ENCODE data around the gene TLE3.

The TLE3 gene

DNA sequence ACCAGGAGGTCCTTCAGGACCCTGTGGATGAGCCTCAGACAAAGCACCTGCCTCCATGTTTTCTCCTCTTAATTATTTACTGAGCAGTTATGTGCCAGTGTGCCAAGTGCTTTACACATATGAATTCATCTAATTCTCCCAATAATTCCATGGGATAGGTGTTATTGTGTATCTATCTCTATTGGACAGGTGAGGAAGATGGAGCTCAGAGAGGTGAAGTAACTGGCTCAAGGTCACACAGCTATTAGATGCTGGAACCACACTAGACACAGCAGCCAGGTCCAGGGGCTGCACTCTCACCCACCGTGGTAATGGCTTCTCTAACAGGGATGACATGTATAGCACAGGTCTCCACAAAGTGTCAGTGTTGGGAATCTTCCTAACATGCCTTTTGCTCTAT lies 70.2 kb downstream of the TLE3 start:
- no peak for DNase-seq (ENCODE audit: low read depth)

DNA sequence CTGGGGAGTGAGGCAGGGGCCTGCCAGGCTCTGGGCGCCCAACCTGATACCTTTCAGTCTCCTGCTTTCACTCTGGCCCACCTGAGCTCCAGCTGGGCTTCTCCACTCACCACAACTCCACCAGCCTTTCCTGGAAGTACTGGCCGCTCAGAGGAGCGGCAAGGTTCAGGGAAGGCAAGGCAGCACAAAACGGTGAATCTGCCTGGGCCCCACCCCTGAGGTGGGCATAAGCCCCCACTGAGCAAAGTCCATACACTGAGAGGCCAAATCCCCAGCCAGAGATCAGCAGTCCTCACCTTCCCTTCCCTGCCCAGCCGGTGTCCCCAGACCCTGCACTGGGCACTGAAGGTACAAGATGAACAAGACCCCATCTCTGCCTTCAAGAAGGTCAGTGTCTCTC lies 70.7 kb downstream of the TLE3 start:
- DNase-seq (ENCODE audit: low read depth): no peak

DNA sequence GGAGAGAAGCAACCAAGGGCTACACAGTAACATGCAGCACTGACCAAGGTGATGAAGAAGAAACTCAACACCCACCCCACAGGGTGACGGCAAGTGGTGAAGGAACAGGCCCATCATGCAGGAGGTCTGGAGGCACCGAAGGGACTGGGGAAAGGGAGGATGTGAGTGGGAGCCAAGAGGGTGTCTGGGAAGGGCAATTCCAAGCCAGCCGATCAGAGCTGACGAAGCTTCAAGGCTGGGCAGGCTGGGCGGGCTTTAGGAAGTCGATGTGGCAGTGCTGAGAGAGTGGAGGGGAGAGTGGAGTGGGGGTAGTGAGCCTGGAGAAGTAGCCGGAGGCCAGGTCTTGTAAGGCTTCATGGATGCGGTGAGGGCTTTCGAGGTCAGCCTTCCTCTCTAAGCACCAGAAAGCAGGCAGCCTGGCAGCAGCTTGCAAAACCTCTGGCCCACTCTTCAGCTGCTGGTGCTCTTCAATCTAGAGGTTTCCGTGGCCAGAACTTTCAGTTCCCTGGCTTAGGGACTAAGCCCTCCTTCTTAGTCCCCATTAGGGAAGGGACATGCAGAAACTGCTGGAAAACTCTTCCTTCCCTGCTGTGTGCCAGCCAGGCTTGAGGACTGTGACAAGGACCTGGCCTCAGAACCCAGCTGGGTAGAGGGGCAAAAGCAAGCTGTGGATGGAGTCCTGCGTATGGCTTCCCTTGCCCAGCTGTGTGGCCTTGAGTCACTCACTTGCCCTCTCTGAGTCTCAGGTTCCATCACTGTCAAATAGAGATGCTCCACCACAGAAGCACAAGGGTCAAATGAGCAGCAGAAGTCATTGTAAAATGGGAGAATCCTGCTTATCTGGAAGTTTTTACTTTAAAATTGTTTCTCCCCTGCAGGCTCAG lies 72.1 kb downstream of the TLE3 start:
- DNase-seq (ENCODE audit: low read depth): no peak

DNA sequence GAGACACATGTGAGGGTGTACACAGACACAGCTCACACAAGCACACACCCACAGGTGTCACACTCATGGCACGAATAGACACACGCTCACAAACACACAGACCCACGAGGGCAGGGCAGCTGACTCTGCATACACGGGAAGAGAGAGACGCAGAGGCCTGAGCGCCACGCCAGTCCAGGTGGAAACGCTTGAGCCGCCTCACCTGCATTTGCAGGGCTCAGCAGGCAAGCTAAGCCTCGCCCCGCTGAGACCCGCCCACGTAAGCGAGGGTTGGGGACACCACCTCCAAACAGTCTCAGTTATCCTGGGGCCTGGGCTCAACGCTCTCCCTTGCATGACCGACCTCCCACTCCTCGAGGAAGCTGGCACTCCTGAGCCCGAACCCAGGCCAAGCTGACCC lies 73.2 kb downstream of the TLE3 start:
- DNase-seq (ENCODE audit: low read depth): no peak

DNA sequence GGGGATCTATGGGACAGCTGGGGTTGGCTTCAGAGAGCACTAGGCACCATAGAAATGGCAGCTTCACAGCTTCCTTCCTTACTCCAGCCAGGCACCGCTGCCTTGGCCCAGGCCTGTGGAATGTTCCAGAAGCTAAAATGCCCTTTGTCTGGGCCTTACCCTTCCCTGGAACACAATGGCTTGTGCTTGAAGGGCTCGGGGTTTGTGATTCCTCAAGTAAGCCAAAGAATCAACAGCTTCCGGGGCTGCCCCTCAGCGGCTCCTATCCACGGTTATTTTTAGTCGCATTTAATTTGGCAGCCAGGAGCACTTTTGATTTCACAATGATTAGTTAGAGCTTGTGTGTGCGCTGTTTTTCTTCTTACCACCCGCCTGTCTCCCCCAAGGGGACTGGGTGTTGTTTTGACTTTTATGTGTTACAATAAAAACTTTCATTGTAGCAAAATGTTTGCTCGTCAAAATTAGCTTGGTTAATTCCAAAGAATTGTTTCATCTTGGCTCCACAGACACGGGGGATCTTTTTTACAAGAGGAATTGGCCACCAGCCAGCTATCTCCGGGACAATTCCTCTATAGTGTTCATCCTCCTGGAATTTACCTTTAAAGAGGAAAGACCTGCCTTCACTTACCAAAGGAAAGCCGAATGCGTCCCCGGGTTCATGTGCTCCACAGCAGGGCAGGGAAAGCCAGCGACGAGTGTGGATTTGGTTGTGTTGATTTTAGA lies 73.8 kb downstream of the TLE3 start:
- DNase-seq (ENCODE audit: low read depth): no peak

DNA sequence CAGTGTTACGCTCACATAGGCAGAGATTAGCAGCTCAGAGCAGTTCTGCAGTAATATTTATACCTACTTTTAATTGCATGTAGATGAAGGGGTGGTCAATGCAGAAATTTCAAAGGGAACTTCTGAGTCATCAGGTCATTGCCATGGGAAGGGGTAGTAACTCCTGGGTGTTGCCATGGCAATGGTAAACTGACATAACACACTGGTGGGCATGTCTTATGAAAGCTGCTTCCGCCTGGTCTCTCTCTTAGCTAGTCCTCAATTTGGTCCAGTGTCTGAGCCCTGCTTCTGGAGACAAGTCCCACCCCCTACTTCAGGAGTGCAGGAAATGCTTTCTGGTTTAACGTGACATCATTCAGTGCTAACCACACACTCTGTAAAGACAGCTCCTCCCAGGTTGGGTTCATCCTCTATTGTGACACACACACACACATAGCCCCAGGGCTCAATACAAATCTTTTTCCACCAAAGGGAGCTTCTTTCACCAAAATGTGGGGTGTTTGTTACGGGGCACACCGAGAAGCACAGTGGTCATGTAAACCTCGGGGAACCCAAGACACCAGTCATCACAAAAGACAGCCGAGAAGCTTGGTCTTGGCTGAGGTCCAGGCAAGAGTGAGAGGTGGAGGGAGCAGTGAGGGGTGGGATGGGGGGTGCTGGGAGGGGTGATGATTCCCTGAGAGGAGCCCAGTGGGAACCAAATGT lies 74.5 kb downstream of the TLE3 start:
- DNase-seq (ENCODE audit: low read depth): peak; percentile 29

DNA sequence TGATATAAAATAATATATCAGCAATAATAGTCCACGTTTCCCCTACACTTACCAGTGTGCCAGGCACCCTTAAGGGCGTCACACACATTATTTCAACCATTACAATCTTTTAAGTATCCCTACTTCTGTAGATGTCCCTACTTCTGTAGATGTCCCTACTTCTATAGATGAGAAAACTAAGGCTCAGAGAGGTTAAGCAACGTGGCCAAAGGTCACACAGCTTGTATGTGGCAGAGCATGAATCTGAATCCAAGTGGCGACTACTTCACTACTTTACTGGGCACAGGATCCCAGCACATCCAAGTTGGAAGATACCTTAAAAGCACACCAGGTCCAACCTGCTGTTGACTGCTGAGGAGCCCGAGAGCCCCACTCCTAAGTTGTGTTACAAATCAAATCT lies 77.5 kb downstream of the TLE3 start:
- no peak for DNase-seq (ENCODE audit: low read depth)

DNA sequence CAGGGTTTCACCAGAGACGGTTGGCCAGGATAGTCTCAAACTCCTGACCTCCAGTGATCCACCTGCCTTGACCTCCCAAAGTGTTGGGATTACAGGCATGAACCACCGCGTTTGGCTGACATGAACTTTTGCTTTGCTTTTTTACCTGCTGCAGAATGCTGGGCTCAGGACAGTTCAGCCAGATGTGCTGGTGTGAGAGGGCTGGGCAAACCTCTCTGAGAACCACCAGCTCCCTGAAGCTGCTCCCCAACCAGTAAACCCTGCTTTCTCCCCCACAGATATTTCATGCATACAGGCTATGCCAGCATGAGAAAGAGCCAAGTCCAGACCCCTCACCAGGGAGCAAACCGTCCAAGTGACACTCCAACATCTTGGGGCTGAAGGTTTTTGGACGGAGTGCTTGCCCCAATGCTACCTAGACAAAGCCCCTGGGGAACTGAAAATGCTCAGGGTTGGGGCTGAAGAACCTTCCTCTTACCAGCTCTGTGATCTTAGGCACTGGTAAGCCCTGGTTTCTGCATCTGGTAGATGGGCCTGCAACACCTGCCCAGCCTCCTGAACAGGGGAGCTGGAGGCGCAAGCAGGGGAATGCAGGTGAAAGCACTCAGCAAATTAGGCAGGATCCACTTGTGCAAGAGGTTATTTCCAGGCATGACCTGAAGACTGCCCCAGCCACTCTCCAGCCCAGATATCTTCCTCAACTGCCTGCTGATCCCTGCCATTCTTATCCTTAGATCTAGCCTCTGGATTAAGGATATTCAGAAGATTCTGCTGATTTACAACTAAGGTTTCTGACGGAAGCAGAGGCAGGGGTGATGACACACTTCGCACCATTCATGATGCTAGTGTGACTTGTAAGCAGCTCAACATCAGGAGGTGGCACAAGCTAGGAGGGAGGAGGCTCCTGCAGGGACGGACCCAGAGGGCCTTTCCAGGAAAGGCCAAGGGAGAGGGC lies 78.8 kb downstream of the TLE3 start:
- DNase-seq (ENCODE audit: low read depth): no peak

DNA sequence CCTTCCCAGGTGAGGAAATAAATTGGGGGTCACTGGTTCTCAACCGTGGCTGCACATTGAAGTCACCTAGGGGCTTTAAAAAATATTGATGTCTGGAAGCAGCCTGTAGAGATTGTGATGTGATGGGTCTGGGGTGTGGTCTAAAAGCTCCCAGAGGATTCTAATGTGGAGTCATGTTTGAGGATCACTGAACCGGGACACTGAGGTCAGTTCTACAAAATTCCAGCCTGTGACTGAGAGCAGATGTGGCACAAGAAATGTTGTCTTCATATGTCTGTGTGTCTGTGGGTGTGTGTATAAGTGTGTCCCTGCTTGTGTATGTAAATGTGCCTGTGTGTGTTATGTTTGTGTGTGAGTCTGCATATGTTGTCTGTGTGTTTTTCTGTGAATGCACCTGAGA lies 79.9 kb downstream of the TLE3 start:
- no peak for DNase-seq (ENCODE audit: low read depth)

DNA sequence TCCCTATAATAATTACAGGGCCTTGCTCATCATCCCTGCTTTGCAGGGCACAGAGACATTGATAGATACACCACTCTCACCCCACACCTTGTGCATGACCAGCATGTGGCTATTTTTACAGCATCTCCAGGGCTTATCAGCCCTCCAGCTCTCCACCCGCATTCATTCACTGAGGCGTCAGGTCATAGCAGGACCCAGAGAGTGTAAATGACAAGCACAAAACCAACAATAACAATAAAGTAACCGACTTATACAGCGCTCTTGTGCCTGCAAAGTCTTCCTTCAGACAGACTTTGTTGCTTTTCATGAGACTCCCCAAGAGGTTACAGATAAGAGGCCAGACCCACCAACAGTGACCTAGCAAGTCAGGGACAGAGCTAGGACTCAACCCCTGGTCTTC lies 80.7 kb downstream of the TLE3 start:
- no peak for DNase-seq (ENCODE audit: low read depth)

DNA sequence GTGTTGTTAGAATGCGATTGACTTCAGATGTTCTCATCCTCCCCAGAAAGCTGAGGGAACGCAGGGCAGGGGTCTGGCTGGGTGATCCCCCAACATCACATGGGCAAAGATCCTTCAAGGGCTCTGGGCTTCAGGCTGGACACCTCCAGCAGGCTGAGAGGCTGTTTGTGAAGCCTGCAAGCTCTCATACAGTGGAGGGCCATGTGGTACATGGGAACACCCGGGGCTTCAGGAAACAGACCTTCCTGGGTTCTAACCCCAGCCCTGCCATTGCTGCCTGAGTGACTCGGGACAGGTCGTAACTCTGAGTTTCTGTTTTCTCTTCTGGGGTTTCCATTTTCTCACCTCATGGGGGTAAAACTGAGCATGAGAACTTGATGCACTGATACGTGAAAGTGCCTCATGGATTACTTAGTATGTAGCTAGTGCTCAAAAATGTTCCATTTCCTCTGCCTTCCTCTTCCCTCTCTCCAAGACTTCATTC lies 81.2 kb downstream of the TLE3 start:
- no peak for DNase-seq (ENCODE audit: low read depth)

DNA sequence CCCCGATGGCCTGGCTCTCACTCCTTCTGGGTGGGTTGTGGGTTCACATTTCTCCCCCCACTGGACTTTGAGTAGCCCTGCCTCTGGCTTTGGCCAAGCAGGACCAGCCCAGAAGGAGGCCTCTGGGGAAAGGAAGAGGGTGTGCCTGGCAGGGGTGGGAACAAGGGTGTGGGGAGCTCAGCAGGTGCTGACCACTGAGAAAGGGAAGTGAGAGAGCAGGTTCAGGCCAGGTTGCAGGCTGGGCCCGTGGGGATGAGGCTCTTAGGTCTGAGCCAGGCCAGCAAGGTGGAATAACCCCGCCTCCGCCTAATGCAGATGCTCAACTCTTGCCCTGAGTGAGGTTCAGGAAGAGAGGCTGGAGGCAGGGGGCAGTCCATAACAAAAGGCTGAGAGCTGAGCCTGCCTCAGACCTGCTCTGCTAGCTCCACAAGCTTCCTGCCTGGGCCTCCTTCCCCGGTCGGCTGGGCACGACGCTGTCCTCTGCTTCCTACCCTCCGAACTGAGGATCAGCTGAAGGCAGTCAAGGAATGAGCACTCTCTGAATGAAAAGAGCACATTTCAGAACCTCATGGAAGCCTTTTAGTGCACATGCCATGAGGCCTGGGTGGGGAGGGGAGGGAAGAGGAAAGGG lies 82.7 kb downstream of the TLE3 start:
- DNase-seq (ENCODE audit: low read depth): no peak

DNA sequence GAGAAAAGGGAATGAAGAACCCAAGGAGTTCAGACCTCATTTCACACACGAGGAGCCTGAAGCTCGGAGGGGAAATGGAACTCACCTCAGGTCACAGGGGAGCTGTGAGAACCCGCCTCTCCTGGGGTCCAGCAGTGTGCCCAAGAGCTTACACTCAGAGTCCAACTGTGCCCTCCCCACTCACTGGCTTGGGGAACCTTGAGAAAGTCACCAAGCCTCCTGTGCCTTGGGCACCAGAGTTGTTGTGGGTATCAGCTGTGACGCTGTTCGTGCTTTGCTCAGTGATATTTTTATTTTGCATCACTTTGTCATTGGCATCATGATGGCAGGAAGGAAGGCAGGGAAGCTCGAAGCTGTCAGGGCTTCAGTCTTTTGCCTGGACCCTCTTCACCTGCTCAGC lies 83.4 kb downstream of the TLE3 start:
- DNase-seq (ENCODE audit: low read depth): no peak

DNA sequence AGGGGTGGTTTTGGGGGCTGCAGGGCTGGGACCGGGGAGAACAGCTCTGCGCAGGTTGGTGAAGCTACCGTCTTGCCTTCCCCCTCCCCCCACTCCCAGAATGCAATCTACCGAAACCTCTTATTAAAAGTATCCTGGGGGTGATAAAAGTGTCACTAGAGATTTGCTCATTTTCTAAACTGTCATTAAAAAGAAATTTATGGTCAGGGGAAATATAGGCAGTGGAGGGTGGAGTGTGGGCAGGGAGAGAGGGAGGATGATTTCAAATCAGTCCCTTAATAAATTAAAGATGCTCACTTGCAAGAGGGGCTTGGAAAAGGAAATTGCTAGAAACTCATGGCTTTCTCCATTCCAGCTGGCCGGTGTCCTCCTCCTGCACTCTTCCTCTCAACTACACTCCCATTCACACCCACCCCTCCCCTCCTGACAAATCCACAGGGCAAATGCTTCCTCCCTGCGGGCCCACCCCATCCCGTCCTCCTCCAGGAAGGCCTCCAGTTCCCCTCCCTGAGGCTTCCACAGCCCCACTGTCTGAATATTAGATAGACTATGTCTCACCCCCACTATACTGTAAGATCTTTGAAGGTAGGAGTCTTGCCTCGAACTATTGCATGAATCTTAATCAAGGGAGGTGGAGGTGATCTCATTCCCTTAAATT lies 83.9 kb downstream of the TLE3 start:
- DNase-seq (ENCODE audit: low read depth): no peak

DNA sequence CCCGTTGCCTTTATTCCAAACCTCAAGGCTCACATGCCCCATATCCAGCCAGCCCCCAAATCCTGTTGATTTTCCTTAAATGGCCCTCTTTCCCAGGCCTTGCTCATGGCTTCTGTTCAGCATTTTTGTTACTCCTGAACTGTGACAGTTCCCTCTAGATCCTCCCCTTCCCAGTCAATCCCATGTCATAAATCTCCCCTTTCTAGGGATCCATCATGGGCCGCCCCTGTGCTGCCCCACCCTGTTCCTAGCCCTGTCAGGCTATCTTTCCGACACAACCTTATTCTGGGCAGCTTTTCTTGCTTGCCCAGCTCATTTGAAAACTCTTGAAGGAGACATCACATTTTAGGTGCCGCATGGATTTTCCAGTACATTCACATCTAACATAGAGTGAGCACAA lies 84.8 kb downstream of the TLE3 start:
- DNase-seq (ENCODE audit: low read depth): no peak

DNA sequence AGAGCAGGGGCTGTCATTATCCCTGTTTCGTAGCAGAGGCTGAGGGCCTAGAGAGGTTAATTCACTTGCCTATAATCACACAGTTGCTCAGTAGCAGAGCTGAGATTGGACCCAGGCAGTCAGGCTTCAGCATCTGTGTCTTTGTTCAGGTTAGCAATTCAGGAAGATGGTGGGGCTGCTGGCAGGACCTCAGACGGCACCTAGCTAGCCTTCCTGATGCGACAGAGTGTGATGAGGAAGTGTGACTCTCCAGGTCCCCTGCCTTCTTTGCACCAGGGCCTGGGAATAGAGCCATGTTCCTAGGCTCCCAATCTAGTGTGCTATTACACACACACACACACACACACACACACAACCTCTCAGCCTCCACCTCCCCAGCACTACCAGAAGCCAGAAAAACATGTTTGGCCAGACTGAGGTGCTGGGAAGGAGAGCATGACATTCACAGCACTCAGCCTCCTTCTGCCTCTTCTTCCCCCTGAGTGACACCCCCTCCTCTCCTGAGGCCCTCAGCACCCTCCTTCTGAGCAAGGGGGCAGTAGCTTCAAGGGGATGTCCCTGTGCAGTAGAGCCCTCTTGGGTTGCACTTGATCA lies 88.9 kb downstream of the TLE3 start:
- DNase-seq (ENCODE audit: low read depth): no peak

DNA sequence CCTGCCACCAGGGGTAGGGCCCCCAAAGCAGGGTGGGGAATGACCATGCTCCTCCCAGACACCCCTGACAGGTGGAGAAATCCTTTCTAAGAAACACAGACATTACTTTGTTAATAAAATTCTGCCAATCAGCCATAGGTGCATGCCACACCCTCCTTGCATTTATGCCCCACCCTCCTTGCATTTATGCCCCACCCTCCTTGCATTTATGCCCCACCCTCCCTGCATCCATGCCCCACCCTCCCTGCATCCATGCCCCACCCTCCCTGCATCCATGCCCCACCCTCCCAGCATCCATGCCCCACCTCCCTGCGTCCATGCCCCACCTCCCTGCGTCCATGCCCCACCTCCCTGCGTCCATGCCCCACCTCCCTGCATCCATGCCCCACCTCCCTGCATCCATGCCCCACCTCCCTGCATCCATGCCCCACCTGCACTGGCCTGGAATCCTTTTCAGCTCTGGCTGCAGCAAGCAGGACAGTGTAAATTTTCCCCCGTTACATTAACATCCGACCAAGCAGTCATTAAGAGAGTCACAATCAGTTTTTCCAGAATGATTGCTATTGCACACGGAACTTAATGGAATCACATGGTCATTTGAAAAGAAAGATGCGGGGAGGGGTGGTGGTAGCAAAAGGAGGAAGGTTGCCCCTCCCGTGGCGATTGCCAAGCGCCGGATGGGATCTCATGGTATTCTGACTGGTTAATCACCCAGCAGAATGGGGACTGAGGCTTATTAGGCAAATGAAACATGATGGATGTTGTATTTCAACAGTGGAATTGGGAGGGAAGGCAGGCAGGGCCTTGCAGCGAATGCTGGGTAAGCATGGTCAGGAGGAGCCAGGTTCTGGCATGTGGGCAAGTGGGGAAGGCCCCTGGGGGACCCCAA lies 91.2 kb downstream of the TLE3 start:
- DNase-seq (ENCODE audit: low read depth): no peak

DNA sequence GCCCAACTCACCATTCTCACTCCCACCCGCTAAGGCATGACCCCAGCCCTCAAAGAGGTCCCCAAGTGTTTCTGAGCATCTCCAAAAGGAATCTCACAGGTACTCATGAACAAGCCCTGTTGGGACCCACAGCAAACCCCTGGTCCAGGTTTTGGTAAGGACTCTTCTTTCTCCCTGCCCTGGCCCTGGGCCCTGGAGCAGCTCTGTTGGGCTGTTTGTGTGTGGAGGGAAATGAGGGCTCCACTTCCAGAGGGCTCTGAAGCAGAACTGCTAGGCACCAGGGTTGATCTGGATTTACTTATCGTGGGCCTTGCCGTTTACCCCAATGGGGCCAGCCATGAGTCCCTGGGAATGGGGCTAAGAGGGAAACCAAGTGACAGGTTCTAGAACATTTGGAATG lies 92.9 kb downstream of the TLE3 start:
- no peak for DNase-seq (ENCODE audit: low read depth)

DNA sequence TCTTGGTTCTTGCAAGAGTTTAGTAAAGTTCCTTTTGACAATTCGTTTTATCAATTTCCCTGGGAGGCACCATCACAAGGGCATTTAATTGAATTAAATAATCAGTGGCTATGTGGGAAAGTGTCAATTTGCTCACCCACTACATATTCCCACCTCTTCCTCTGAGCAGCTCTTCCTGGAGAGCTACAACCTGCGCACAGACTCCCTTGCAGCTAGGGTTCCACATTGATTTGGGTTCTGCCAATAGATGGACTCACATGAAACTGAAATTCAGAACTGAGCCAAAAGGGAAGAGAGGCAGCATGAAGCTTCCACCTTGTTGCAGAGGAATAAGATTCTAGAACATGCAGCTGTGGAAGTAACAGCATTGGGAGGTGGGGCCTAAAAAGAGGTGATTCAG lies 94.8 kb downstream of the TLE3 start:
- DNase-seq (ENCODE audit: low read depth): no peak
